Activated naive CD4-positive, alpha-beta T cell treated with Interleukin-2 at 50 U/mL for 16 hours (primary cell): ENCODE data around the gene EFCAB12.
"Not testable (repeated sequence)": the region's sequence is repeated elsewhere in the genome, so short reads cannot be mapped to it uniquely, and the experiment has no call there.

Experiments used
- DNase-seq: peaks from one replicate; pipeline ENCODE4 v3.0.0-alpha.2; 2020

EFCAB12 gene

DNA sequence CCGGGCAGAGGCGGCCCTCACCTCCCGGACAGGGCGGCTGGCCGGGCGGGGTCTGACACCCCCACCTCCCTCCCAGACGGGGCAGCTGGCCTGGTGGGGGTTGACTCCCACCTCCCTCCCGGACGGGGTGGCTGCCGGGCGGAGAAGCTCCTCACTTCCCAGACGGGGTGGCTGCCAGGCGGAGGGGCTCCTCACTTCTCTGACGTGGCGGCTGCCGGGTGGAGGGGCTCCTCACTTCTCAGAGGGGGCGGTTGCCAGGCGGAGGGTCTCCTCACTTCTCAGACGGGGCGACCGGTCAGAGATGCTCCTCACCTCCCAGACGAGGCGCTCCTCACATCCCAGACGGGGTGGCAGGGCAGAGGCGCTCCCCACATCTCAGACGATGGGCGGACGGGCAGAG lies 65.1 kb downstream of the EFCAB12 start:
- not testable (repeated sequence) for DNase-seq

GRCh38 chr3:129360705-129361460 lies 67.6 kb downstream of the EFCAB12 start:
- no peak for DNase-seq

DNA sequence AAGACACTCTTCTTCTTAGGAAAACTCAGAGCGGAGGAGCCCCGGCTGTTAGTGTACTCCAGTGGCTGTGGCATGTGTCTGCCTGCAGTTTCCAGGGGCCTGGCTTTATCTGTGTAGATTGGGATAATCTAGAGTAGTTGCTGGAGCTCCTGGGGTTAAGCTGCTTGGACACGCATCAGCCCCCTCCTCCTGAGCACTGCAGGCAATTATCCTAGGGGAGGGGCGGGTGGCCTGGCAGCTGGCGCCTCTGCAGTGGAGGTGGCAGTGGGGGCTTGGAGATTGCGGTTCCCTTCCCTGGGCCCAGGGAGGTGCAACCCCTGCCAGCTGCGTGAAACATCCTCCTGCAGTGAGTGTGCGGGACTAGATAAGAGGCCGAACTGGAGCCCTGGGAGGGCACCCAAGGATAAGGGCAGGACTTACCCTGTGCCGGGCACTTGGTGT lies 68.2 kb downstream of the EFCAB12 start:
- no peak for DNase-seq

GRCh38 chr3:129358772-129359371 lies 69.6 kb downstream of the EFCAB12 start:
- no peak for DNase-seq

- no peak for DNase-seq
Observed at GRCh38 chr3:129358177-129358771, 70.2 kb downstream of the EFCAB12 start.

DNA sequence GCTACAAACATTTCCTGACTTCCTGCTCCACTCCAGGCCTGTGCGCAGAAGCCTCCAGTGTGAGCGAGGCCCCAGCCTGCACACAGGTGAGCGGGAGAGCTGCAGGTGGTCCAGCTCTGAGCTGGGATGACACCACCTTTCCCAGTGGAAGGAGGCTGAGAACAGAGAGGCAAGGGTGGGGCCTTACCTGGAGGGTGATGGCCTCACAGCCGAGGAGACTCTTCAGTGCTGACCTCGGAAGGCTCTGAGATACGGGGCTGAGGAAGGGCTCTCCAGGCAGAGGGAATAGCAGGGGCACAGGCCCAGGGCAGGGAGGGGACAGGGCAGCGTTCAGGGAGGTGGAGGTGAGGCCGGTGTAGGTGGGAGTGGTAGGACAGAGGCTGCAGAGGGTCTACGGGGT lies 70.8 kb downstream of the EFCAB12 start:
- no peak for DNase-seq

GRCh38 chr3:129356756-129357425 lies 71.5 kb downstream of the EFCAB12 start:
- DNase-seq, result no peak

DNA sequence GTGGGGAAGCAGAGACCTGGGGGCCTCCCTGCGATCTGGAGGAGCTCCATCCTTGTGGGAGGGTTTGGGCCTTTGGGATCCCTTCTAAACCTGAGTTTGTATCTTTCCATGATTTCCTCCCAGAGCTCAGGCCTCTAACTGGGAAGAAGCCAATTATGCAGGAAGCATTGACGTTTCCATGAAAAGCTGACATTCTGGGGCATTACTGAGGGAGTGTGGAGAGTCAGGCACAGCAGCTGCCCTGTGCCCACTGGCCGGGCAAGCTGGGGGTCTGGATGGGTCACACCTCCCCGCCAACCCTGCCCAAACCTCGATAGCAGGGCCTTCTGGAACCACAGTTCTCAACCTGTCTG lies 74.9 kb downstream of the EFCAB12 start:
- no peak for DNase-seq

DNA sequence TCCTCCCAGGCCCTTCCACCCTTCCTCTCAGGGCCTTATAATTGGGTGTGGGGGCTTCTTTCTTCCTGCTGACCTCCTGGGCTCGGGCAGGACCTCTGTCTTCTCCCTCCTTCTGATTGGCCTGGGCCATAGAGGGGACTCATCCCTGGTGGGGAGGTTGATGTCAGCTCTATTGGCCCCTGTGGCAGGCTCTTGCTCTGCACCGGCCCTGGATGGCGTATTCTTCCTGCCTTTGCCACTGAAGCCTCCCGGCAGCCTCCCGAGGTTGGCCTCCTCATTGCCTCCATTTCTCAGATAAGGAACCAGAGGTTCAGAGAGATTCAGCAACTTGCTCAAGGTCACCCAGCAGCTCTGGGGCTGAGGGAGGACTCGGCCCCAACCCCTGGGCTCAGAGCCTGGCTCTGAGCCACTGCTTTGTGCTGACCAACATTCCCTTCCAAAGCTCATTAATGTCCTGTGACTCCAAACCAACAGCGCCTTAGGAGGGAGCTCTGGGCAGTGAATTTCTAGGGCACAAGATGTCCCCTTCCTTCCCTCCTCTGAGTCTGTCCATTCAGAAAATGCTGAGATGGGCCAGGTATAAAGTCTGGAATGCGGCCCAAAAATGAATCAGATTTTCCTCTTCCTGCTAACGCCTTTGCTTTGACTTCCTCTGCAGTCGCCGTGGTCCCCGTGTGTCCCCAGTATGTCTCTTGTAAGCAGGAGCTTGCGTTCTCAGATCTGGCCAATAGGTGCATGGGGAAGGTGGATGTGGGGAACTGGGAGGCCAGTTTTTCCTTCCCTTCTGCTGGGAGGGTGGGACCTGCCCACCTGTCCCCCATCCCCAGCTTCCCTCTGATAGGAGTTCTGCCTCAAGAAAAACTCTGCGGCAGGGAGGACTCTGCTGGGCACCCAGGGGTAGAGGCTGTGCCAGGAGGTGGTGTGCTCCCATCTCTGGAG lies 75.5 kb downstream of the EFCAB12 start:
- no peak for DNase-seq

GRCh38 chr3:129352045-129352444 lies 76.4 kb downstream of the EFCAB12 start:
- DNase-seq, result no peak
